Loucy (cell line): ENCODE data around the gene MN1.

ENCODE experiments used
- H2AFZ ChIP-seq: fragments of 200-600 bp; sonication (generic); 2 replicates; pipeline ENCODE4 v1.6.0; 2016; ENCODE audit warnings: antibody characterized with exemption, mild to moderate bottlenecking, low read length, moderate library complexity
- H3F3A ChIP-seq: fragments of 200-600 bp; 2 replicates; pipeline ENCODE4 v1.6.0; 2016; ENCODE audit warnings: antibody characterized with exemption, low read depth, mild to moderate bottlenecking
- H3K27me3 ChIP-seq: fragments of 200-600 bp; sonication (generic); 2 replicates; pipeline ENCODE4 v1.6.1; 2014; ENCODE audit warnings: low read length, mild to moderate bottlenecking; ENCODE audit not compliant: insufficient read depth, poor library complexity, severe bottlenecking
- H3K36me3 ChIP-seq: fragments of 200-600 bp; sonication (generic); 2 replicates; pipeline ENCODE4 v1.6.1; 2016; ENCODE audit warnings: low read length; ENCODE audit not compliant: insufficient read depth
- H3K4me1 ChIP-seq: fragments of 200-600 bp; sonication (generic); 2 replicates; pipeline ENCODE4 v1.5.1; 2014; ENCODE audit warnings: low read length, mild to moderate bottlenecking; ENCODE audit not compliant: insufficient read depth, poor library complexity, severe bottlenecking
- H3K4me2 ChIP-seq: fragments of 200-600 bp; sonication (generic); 2 replicates; pipeline ENCODE4 v1.6.0; 2014; ENCODE audit warnings: antibody characterized with exemption, low read length, low read depth, mild to moderate bottlenecking; ENCODE audit not compliant: poor library complexity, severe bottlenecking
- H3K4me3 ChIP-seq: fragments of 200-600 bp; sonication (generic); 2 replicates; pipeline ENCODE4 v1.5.1; 2014; ENCODE audit warnings: low read length, mild to moderate bottlenecking, mixed read lengths; ENCODE audit not compliant: poor library complexity, severe bottlenecking
- H3K79me2 ChIP-seq: fragments of 200-600 bp; sonication (generic); 2 replicates; pipeline ENCODE4 v1.6.1; 2014; ENCODE audit warnings: low read length; ENCODE audit not compliant: insufficient read depth
- H3K9ac ChIP-seq: fragments of 200-600 bp; sonication (generic); 2 replicates; pipeline ENCODE4 v1.6.0; 2014; ENCODE audit warnings: mild to moderate bottlenecking, low read depth, low read length, moderate library complexity; ENCODE audit not compliant: poor library complexity, severe bottlenecking
- H3K9me2 ChIP-seq: fragments of 200-600 bp; sonication (generic); replicated peaks from 2 replicates; pipeline ENCODE4 v1.6.1; 2016; ENCODE audit warnings: low read depth, low read length, mixed read lengths
- H3K9me3 ChIP-seq: fragments of 200-600 bp; sonication (generic); 2 replicates; pipeline ENCODE4 v1.6.1; 2014; ENCODE audit warnings: mild to moderate bottlenecking, antibody characterized with exemption, low read length, low read depth; ENCODE audit not compliant: insufficient read depth
- H4K20me1 ChIP-seq: fragments of 200-600 bp; sonication (generic); 2 replicates; pipeline ENCODE4 v1.6.0; 2014; ENCODE audit warnings: antibody characterized with exemption, low read length, mild to moderate bottlenecking; ENCODE audit not compliant: insufficient read depth, poor library complexity, severe bottlenecking
- EZH2phosphoT487 ChIP-seq: fragments of 200-600 bp; IDR thresholded peaks from 2 replicates; pipeline ENCODE4 v1.6.1; 2018; ENCODE audit warnings: antibody characterized with exemption, mild to moderate bottlenecking, moderate library complexity, borderline replicate concordance
- TF ChIP-seq, protein P1 (sequence below): fragments of 200-600 bp; sonication (generic); conservative IDR thresholded peaks from 2 replicates; pipeline ENCODE4 v1.5.1; 2014; ENCODE audit warnings: mild to moderate bottlenecking, antibody characterized with exemption, low read length

Gene MN1

DNA sequence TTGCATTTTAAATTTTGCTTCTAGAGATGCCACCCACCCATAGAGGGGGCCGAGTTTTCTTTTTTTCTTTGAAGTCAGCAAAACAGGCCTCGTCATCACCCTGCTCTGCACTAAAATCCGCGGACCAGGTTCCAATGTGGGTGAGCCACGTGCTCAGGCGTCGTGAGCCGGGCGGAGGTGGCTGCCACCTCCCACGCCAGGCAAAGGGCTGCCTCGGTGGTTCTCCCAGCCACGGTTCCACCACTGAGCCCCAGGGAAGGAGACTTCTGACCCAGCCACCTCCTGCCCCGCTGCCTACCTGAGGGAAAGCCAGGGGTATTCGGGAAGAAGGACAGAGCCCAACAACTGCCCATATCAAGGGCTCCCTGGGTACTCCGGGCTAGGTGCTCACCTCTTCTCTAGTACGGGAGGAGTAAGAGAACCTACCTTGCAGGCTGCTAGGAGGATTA, 45.3 kb downstream of the MN1 start:
- H3K9me2 ChIP-seq = no peaks in the 10 kb centered on the region
- H3K4me2 ChIP-seq = no peak overlapping the region
- TF ChIP-seq, protein P1, sequence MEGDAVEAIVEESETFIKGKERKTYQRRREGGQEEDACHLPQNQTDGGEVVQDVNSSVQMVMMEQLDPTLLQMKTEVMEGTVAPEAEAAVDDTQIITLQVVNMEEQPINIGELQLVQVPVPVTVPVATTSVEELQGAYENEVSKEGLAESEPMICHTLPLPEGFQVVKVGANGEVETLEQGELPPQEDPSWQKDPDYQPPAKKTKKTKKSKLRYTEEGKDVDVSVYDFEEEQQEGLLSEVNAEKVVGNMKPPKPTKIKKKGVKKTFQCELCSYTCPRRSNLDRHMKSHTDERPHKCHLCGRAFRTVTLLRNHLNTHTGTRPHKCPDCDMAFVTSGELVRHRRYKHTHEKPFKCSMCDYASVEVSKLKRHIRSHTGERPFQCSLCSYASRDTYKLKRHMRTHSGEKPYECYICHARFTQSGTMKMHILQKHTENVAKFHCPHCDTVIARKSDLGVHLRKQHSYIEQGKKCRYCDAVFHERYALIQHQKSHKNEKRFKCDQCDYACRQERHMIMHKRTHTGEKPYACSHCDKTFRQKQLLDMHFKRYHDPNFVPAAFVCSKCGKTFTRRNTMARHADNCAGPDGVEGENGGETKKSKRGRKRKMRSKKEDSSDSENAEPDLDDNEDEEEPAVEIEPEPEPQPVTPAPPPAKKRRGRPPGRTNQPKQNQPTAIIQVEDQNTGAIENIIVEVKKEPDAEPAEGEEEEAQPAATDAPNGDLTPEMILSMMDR = no peak
- no peak for TF ChIP-seq EZH2phosphoT487
- H3K9me3 ChIP-seq = no peaks in the 10 kb centered on the region
- no peak overlapping the region for H3K4me3 ChIP-seq
- no peaks in the 10 kb centered on the region for H3F3A ChIP-seq
- H3K79me2 ChIP-seq = no peaks in the 10 kb centered on the region
- no peak overlapping the region for H2AFZ ChIP-seq
- H3K27me3 ChIP-seq = no peaks in the 10 kb centered on the region
- no peaks in the 10 kb centered on the region for H4K20me1 ChIP-seq
- peaks cover 4% of the 10 kb centered on the region for H3K4me1 ChIP-seq
- no peaks in the 10 kb centered on the region for H3K36me3 ChIP-seq
- no peak overlapping the region for H3K9ac ChIP-seq

DNA sequence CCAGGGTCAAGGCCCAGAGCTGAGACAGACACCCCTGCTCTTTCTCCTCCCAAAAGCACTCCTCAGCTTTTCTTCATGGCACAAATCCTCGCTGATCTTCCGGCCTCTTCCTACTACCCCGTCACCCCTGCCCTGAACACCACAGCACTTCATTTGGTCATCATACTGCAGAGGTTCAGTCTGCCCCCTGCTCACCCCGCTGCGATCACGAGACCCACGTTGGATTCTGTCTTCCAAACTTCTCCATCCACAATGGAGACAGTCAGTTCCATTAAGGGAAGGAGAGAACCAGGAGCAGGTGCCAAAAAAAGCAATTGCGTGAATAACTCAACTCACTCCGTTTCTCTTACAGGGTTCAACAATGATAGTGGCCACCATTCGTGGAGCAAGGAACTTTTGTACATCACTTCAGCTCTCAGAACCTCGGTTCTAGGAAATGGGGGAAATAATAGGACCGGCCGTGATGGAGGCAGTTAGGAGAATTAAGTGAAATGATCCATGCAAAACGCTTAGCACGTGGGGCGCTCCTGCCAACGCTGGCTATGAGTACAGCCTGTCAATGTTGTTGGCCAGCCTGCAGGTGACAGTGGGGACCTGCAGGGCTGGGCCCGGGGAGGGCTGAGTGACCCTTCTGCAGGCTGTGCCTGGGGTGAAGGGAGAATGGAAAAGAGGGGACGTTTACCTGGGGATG, 45.9 kb downstream of the MN1 start:
- TF ChIP-seq, protein P1 = no peak
- no peak for TF ChIP-seq EZH2phosphoT487
- H3K36me3 ChIP-seq = no peaks in the 10 kb centered on the region
- no peaks in the 10 kb centered on the region for H3F3A ChIP-seq
- no peaks in the 10 kb centered on the region for H3K27me3 ChIP-seq
- no peak overlapping the region for H3K9ac ChIP-seq
- no peak overlapping the region for H2AFZ ChIP-seq
- H3K9me2 ChIP-seq = no peaks in the 10 kb centered on the region
- peaks cover 10% of the 10 kb centered on the region for H3K4me1 ChIP-seq
- H3K79me2 ChIP-seq = no peaks in the 10 kb centered on the region
- H3K9me3 ChIP-seq = no peaks in the 10 kb centered on the region
- no peak overlapping the region for H3K4me3 ChIP-seq
- no peaks in the 10 kb centered on the region for H4K20me1 ChIP-seq
- H3K4me2 ChIP-seq = no peak overlapping the region

DNA sequence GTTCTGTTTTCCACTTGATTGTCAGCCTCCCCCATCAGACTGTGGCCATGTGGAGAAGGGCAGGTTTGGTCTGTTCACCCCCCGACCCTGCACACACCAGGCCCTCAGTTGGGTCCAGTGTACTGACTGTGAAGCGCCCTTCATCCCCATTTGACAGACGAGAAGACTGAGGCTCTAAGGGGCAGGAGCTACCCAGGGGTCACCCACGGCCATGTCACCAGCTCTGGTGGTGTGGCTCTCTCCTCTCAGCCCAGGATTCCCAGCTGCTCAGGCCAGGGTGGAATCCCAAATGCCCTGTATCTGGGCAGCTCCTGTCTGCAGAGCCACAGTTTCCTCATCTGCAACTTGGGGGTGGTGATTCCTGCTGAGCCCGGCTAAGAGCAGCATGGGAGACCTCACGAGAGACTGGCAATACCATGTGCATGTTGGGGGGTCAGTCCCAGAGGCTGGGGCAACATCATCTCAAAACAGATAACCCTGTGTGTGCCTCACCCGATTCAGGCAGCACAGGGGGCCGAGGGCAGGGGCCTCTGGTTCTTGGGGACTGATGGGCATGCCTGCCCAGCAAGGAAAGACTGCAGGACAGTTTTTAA, 46.6 kb downstream of the MN1 start:
- Histone ChIP-seq H3K9me2 (no peaks in the 10 kb centered on the region), H3K4me2 (no peak overlapping the region), H2AFZ (no peak overlapping the region), H3K36me3 (no peaks in the 10 kb centered on the region), H3K79me2 (no peaks in the 10 kb centered on the region), H3F3A (no peaks in the 10 kb centered on the region), H3K4me1 (peaks cover 17% of the 10 kb centered on the region), H3K9ac (no peak overlapping the region), H3K4me3 (no peak overlapping the region), H3K27me3 (no peaks in the 10 kb centered on the region), H3K9me3 (no peaks in the 10 kb centered on the region), H4K20me1 (no peaks in the 10 kb centered on the region)
- no peak for TF ChIP-seq EZH2phosphoT487
- TF ChIP-seq, protein P1 = no peak
